Left ventricle myocardium inferior (tissue), 1 donor: Measurements from ENCODE around the gene CASKIN1. TPM values are rescaled to one million over a fixed set of nuclear protein-coding genes. Genes with fewer than 3 reads are reported as not detected.

ENCODE experiments used
- DNase-seq: peaks from one replicate; pipeline ENCODE4 v3.0.0-alpha.2; 2020
- H3K27ac ChIP-seq: fragments of 200-600 bp; replicated peaks from 2 replicates; pipeline ENCODE4 v1.8.0; 2021
- H3K27me3 ChIP-seq: fragments of 200-600 bp; 2 replicates; pipeline ENCODE4 v1.8.0; 2021; ENCODE audit warnings: low read depth
- H3K36me3 ChIP-seq: fragments of 200-600 bp; 2 replicates; pipeline ENCODE4 v1.8.0; 2021
- H3K4me1 ChIP-seq: fragments of 200-600 bp; 2 replicates; pipeline ENCODE4 v1.8.0; 2021
- H3K4me3 ChIP-seq: fragments of 200-600 bp; 2 replicates; pipeline ENCODE4 v1.8.0; 2021; ENCODE audit warnings: mild to moderate bottlenecking, moderate library complexity
- H3K9me3 ChIP-seq: fragments of 200-600 bp; replicated peaks from 2 replicates; pipeline ENCODE4 v1.8.0; 2021
- intact Hi-C: fragments of 100-400 bp; cut with micrococcal nuclease; formaldehyde crosslinking; loops from one replicate; pipeline ENCODE4 v1.11.0; 2022
- total RNA-seq: library from RNA; stranded (reverse); fragmentation: NEBNext Ultra II Directional; extraction: Animal tissue kit (Norgen Biotek cat#: 25700); gene quantifications from one replicate; pipeline ENCODE4 v1.2.1, GENCODE V29; 2021
- TF ChIP-seq, protein P1 (sequence below): fragments of 200-600 bp; IDR thresholded peaks from 2 replicates; pipeline ENCODE4 v1.8.0; 2021; ENCODE audit warnings: antibody characterized with exemption, mild to moderate bottlenecking, borderline replicate concordance
- donor health status: DM: no; HTN: yes; CAD: no; lungs with severe emphysema.

Gene CASKIN1
- total RNA-seq, 1 donor from 2014 or later, result 4.0 TPM

DNA sequence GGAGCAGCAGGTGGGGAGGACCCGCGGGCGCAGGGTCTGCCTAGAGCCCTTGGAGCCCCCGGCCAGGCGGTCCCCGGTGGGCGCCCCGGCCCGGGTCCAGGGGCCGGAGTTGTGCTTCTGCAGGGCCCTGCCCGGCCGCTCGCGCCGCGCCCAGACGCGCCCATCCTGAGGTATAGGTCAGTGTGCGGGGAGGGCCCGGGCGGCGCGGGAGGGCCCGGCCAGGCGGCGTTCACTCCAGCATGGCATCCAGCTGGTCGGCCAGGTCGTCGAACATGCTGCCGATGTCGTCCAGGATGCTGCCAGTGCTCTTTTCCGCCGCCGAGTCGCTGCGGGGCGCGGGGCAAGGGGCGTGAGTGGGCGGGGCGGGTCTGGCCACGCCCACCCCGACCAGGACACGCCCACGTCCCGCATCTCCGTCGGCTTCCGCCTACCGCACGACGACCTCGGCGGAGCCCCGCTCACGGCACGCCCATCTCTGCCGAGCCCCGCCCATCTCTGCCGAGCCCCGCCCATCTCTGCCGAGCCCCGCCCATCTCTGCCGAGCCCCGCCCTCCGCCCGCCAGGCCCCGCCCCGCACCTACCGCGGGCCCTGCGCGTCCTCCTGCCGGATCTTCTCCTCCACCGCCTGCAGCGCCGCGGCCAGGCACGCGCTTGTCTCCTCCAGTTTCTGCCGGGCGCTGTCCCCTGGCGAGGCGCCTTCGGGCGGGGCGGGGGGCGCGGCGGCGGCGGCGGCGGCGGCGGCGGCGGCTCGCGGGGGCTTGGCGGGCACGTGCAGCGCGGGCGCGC is 17.9 kb downstream of the CASKIN1 start:
- TF ChIP-seq, protein P1, sequence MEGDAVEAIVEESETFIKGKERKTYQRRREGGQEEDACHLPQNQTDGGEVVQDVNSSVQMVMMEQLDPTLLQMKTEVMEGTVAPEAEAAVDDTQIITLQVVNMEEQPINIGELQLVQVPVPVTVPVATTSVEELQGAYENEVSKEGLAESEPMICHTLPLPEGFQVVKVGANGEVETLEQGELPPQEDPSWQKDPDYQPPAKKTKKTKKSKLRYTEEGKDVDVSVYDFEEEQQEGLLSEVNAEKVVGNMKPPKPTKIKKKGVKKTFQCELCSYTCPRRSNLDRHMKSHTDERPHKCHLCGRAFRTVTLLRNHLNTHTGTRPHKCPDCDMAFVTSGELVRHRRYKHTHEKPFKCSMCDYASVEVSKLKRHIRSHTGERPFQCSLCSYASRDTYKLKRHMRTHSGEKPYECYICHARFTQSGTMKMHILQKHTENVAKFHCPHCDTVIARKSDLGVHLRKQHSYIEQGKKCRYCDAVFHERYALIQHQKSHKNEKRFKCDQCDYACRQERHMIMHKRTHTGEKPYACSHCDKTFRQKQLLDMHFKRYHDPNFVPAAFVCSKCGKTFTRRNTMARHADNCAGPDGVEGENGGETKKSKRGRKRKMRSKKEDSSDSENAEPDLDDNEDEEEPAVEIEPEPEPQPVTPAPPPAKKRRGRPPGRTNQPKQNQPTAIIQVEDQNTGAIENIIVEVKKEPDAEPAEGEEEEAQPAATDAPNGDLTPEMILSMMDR, result no peak
- DNase-seq, result no peak
- H3K4me3 ChIP-seq, result no peak overlapping the region
- H3K27ac ChIP-seq, result no peak overlapping the region
- peaks cover 45% of the 10 kb centered on the region for H3K36me3 ChIP-seq
- intact Hi-C loops, result no loop called here
- no peaks in the 10 kb centered on the region for H3K9me3 ChIP-seq
- no peaks in the 10 kb centered on the region for H3K4me1 ChIP-seq
- peaks cover 7% of the 10 kb centered on the region for H3K27me3 ChIP-seq

DNA sequence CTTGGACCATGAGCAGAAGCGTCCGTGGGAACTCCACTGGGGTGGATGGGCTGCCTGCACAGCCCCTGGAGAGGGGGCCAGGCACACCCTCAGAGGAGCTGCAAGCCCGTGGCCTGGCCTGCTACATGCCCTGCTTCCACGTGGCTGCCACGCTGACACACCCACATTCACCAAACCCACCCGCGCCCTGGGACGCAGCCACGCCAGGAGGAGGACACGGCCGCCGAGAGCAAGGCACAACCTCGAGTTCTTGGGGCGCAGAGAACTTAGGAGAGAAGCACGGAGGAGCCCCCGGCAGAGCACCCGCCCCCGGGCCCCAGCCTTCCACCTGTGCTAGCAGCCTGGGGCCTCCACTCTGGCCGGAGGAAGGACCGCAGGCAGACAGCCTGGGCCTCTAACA is 18.8 kb downstream of the CASKIN1 start:
- intact Hi-C loops, result no loop called here
- peaks cover 52% of the 10 kb centered on the region for H3K36me3 ChIP-seq
- no peak for DNase-seq
- no peak overlapping the region for H3K4me3 ChIP-seq
- TF ChIP-seq, protein P1, result no peak
- H3K9me3 ChIP-seq, result no peaks in the 10 kb centered on the region
- H3K4me1 ChIP-seq, result no peaks in the 10 kb centered on the region
- H3K27me3 ChIP-seq, result peaks cover 7% of the 10 kb centered on the region
- H3K27ac ChIP-seq, result no peak overlapping the region

DNA sequence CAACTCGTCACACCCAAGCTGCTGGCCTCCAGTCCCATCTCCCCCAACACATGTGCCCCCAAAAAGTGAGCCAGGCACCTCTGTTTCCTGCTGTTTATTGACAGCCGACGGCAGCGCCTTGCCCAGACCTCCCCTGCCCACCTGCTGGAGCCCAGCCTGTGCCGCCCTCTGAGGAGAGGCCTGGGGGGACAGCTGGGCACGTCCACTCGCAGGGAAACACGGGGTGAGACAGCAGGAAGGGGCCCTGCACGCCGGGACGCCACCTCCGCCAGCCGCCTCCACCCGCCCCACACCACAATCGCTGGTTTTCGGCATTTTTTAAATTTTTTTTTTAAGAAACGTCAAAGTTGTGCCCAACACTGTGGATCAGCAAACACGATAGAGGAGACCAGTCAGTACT is 19.3 kb downstream of the CASKIN1 start:
- TF ChIP-seq, protein P1, result no peak
- H3K9me3 ChIP-seq, result no peaks in the 10 kb centered on the region
- DNase-seq, result no peak
- intact Hi-C loops, result no loop called here
- peaks cover 7% of the 10 kb centered on the region for H3K27me3 ChIP-seq
- no peaks in the 10 kb centered on the region for H3K4me1 ChIP-seq
- no peak overlapping the region for H3K27ac ChIP-seq
- no peak overlapping the region for H3K4me3 ChIP-seq
- H3K36me3 ChIP-seq, result peaks cover 54% of the 10 kb centered on the region

DNA sequence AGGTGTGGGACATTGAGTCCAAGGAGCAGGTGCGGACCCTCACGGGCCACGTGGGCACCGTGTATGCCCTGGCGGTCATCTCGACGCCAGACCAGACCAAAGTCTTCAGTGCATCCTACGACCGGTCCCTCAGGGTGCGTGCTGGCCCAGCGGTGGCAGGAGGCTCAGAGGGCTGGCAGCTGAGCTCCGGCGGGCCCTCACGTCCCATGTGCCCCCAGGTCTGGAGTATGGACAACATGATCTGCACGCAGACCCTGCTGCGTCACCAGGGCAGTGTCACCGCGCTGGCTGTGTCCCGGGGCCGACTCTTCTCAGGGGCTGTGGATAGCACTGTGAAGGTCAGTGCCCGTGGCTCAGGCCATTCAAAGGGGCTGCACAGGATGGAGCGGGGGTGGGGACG is 20.4 kb downstream of the CASKIN1 start:
- TF ChIP-seq, protein P1, result no peak
- H3K4me1 ChIP-seq, result no peaks in the 10 kb centered on the region
- H3K36me3 ChIP-seq, result peaks cover 65% of the 10 kb centered on the region
- H3K4me3 ChIP-seq, result no peak overlapping the region
- intact Hi-C loops, result no loop called here
- no peak overlapping the region for H3K27ac ChIP-seq
- H3K9me3 ChIP-seq, result no peaks in the 10 kb centered on the region
- DNase-seq, result no peak
- H3K27me3 ChIP-seq, result peaks cover 7% of the 10 kb centered on the region

DNA sequence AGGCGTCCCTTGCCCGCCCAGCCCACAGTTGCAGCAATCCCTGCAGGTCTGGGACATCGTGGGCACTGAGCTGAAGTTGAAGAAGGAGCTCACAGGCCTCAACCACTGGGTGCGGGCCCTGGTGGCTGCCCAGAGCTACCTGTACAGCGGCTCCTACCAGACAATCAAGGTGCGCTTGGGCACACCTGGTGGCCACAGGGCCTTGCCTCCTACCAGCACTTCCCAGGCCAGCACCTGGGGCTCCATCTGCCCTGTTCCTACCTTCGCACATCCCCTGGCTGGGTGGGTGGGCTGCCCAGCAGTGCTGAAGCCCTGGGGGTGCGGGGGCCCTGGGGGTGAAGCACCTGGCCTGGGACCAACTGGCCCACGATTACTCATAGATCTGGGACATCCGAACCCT is 21.0 kb downstream of the CASKIN1 start:
- Histone ChIP-seq H3K27ac (no peak overlapping the region), H3K4me1 (no peaks in the 10 kb centered on the region), H3K9me3 (no peaks in the 10 kb centered on the region), H3K4me3 (no peak overlapping the region), H3K36me3 (peaks cover 69% of the 10 kb centered on the region), H3K27me3 (peaks cover 7% of the 10 kb centered on the region)
- no peak for DNase-seq
- TF ChIP-seq, protein P1, result no peak
- intact Hi-C loops, result no loop called here
